ENCODE results near the gene PDCD2L. TPM values are rescaled to one million over a fixed set of nuclear protein-coding genes. Genes with fewer than 3 reads are reported as not detected.
A peak's percentile ranks its signal among the peaks of the same experiment; 100 is the strongest.

PDCD2L gene
- total RNA-seq, 2 donors from 2014 or later: 5.9 to 6.2 TPM

DNA sequence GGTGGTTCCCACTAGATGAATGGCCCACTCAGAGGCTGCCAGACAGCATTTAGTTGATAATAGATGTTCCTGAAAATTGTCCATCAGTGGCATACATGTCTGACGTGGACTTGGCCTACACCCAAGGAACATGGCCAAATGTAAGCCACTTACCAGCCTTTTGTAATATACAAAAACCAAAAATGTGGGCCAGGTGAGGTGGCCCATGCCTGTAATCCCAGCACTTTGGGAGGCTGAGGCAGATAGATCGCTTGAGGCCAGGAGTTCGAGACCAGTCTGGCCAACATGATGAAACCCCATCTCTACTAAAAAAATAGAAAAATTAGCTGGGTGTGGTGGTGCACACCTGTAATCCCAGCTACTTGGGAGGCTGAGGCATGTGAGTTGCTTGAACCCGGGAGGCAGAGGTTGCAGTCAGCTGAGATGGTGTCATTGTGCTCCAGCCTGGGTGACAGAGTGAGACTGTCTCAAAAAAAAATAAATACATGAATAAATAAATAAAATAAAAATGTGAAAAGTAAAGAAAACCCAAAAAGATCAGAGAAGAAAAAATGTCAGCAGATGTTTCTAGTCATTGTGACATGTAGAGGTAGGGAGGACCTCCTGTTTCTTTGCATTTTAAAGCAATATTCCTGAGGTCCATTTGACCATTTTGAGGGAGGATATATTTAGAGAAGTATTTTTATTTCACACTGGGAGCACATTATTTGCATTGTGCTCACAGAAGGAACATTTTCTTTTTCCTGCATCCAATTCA is 70.2 kb downstream of the PDCD2L start:
- H3K27me3 Mint-ChIP-seq: peaks cover 14% of the 10 kb centered on the region
- no peak overlapping the region for H3K27ac Mint-ChIP-seq

DNA sequence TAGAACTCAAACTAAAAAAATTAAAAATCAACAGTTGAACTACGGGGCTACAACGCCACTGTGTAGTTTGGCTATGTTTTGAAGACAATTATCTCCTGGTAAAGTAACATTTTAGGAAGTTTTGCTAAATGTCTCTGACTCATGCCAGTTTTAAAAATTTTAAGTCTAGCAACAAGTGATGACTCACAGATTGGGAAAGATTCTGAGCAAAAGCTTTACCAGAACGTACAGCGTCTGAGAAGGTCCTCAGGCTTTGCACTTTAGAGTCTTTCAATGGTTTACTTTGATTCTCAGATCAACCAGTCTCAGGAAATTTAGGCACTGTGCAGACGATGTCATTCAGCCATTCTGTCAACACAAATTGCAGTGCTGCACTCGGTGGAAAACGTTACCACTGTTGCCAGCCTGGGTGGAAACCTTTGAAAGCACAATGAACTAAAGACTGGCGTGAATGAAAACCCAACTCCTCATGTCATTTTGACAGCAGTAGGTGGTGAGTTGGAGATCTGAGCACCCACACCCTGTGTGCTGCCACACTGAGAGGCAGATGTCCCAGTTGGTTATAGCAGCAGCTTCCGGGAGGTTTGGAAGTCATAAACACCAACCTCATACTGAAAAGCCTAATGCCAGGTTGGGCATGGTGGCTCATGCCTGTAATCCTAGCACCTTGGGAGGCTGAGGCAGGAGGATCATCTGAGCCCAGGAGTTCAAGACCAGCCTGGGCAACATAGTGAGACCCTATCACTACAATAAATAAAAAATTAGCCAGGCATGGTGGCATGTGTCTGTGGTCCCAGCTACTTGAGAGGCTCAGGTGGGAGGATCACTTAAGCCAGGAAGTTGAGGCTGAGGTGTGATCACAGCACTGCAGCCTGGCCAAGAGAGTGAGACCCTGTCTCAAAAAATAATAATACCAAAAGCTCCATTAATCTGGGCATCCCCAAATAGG is 71.1 kb downstream of the PDCD2L start:
- peaks cover 5% of the 10 kb centered on the region for H3K4me1 Mint-ChIP-seq
- no peak overlapping the region for H3K27ac Mint-ChIP-seq
- H3K27me3 Mint-ChIP-seq: peaks cover 21% of the 10 kb centered on the region
- H3K36me3 Mint-ChIP-seq (ENCODE audit: low read depth): peaks cover 8% of the 10 kb centered on the region
- H3K4me3 Mint-ChIP-seq: no peak overlapping the region
- ATAC-seq (peak; percentile 27), DNase-seq (no peak)
- H3K9me3 ChIP-seq (ENCODE audit: control insufficient read depth, low read length, poor library complexity, severe bottlenecking): no peaks in the 10 kb centered on the region

More for the DNA sequence above, 70.2 kb downstream of the PDCD2L start:
- DNase-seq: no peak
- no peak for ATAC-seq
- H3K4me3 Mint-ChIP-seq: no peak overlapping the region
- H3K9me3 ChIP-seq (ENCODE audit: control insufficient read depth, low read length, poor library complexity, severe bottlenecking): no peaks in the 10 kb centered on the region
- peaks cover 5% of the 10 kb centered on the region for H3K4me1 Mint-ChIP-seq
- H3K36me3 Mint-ChIP-seq (ENCODE audit: low read depth): peaks cover 8% of the 10 kb centered on the region

Other genes starting within 250 kb of the PDCD2L start
- 100 to 1,000 TPM; 150 to 177 TPM for gene LSM14A, start 231.9 kb upstream of the PDCD2L start, total RNA-seq
- gene GARRE1, start 149.8 kb upstream of the PDCD2L start, total RNA-seq: 10 to 100 TPM; 34.4 to 43.6 TPM
- 100 to 1,000 TPM; 109 to 122 TPM for gene GPI, start 39.2 kb upstream of the PDCD2L start, total RNA-seq
- 10 to 100 TPM; 55.2 to 62.0 TPM for gene UBA2, start 24.0 kb downstream of the PDCD2L start, total RNA-seq
- gene WTIP, start 77.4 kb downstream of the PDCD2L start, total RNA-seq: under 1 TPM; 0.08 to 0.10 TPM

Data from T-helper 17 cell (primary cell).